H1 (cell line): ENCODE data around the gene APLP2. TPM values are rescaled to one million over a fixed set of nuclear protein-coding genes. Genes with fewer than 3 reads are reported as not detected.

ENCODE experiments used
- CTCF ChIA-PET: fragments of 300-600 bp; sonication (Branson Sonifier 250); formaldehyde crosslinking; loops from one replicate; lab custom pipeline; 2021; ENCODE audit not compliant: partially characterized antibody; lab: Charles Lee
- POLR2A ChIA-PET: fragments of 300-600 bp; sonication (Branson Sonifier 250); formaldehyde crosslinking; loops from one replicate; lab custom pipeline; 2021; ENCODE audit warnings: inconsistent platforms; ENCODE audit not compliant: partially characterized antibody; lab: Charles Lee
- DNase-seq, 2 experiments: peaks; one replicate each; pipeline versions ENCODE4 v3.0.0 to v3.0.0-alpha.2; 2010 to 2022; ENCODE audit warnings: low spot score in 2 of 2, low read depth in 1 of 2, mixed read lengths in 1 of 2
- FAIRE-seq: peaks from 2 replicates; lab custom pipeline; 2011; peaks lifted over from hg19 to GRCh38; lab: Jason Lieb, UNC
- H2AFZ ChIP-seq: 2 replicates; pipeline ENCODE4 v1.8.1; 2012; ENCODE audit warnings: low read length, inconsistent platforms
- H2AK5ac ChIP-seq: 2 replicates; pipeline ENCODE4 v1.6.1; 2013; ENCODE audit warnings: low read depth, low read length
- H2BK120ac ChIP-seq: replicated peaks from 2 replicates; pipeline ENCODE3; 2013; ENCODE audit warnings: low read depth, low read length, inconsistent platforms
- H2BK12ac ChIP-seq: 2 replicates; pipeline ENCODE4 v1.6.1; 2013; ENCODE audit warnings: low read depth, low read length
- H2BK15ac ChIP-seq: 2 replicates; pipeline ENCODE4 v1.6.1; 2013; ENCODE audit warnings: low read length
- H2BK20ac ChIP-seq: 2 replicates; pipeline ENCODE4 v1.6.1; 2013; ENCODE audit warnings: low read length
- H2BK5ac ChIP-seq: 2 replicates; pipeline ENCODE4 v1.6.1; 2013; ENCODE audit warnings: low read depth, low read length
- H3K14ac ChIP-seq: 2 replicates; pipeline ENCODE4 v1.6.1; 2013; ENCODE audit warnings: inconsistent platforms; ENCODE audit not compliant: insufficient read length
- H3K18ac ChIP-seq: 2 replicates; pipeline ENCODE4 v1.6.1; 2013; ENCODE audit warnings: low read length; ENCODE audit errors: extremely low read depth
- H3K23ac ChIP-seq: 2 replicates; pipeline ENCODE4 v1.6.1; 2013; ENCODE audit warnings: inconsistent platforms; ENCODE audit not compliant: insufficient read length
- H3K23me2 ChIP-seq: 2 replicates; pipeline ENCODE4 v1.6.1; 2013; ENCODE audit warnings: low read depth, low read length
- H3K27ac ChIP-seq: 2 replicates; pipeline ENCODE4 v1.6.1; 2011; ENCODE audit warnings: low read depth, low read length, inconsistent platforms
- H3K27me3 ChIP-seq, 4 experiments: replicated peaks in 1 of 4; 1 replicate in 1 of 4; 2 replicates in 3 of 4; pipeline versions ENCODE4 v1.6.1 to v1.8.1; 2011 to 2013; ENCODE audit warnings: low read length in 3 of 4, mild to moderate bottlenecking in 3 of 4, inconsistent platforms in 2 of 4, mixed read lengths in 2 of 4, moderate library complexity in 1 of 4; ENCODE audit not compliant: control insufficient read depth in 3 of 4, insufficient read depth in 3 of 4; ENCODE audit errors: extremely low read depth in 1 of 4
- H3K36me3 ChIP-seq, 4 experiments: 2 replicates each; pipeline versions ENCODE4 v1.6.1 to v1.8.1; 2011 to 2013; ENCODE audit warnings: mild to moderate bottlenecking in 4 of 4, low read length in 3 of 4, moderate library complexity in 2 of 4, control low read depth in 1 of 4, inconsistent platforms in 1 of 4; ENCODE audit not compliant: insufficient read depth in 4 of 4, control insufficient read depth in 2 of 4
- H3K4ac ChIP-seq: replicated peaks from 2 replicates; pipeline ENCODE3; 2013; ENCODE audit warnings: low read length, low read depth, mixed read lengths, inconsistent platforms; ENCODE audit not compliant: insufficient read length
- H3K4me1 ChIP-seq, 4 experiments: replicated peaks in 1 of 4; 1 replicate in 1 of 4; 2 replicates in 3 of 4; pipeline versions ENCODE4 v1.6.1 to v1.8.1; 2011 to 2013; ENCODE audit warnings: low read length in 3 of 4, inconsistent platforms in 2 of 4, mixed read lengths in 1 of 4; ENCODE audit not compliant: insufficient read depth in 4 of 4, control insufficient read depth in 3 of 4
- H3K4me2 ChIP-seq, 2 experiments: 2 replicates each; pipeline versions ENCODE4 v1.6.1 to v1.8.1; 2011 to 2013; ENCODE audit warnings: low read depth in 2 of 2, low read length in 2 of 2, control low read depth in 1 of 2, inconsistent platforms in 1 of 2, mild to moderate bottlenecking in 1 of 2; ENCODE audit not compliant: insufficient read depth in 1 of 2
- H3K4me3 ChIP-seq, 4 experiments: fragments of 200-600, 300-600 bp in 1 of 4; sonication (generic), shearing (Covaris generic), sonication (Bioruptor Twin) in 1 of 4; 2 replicates each; pipeline versions ENCODE4 v1.5.1 to v1.8.1; 2011 to 2016; ENCODE audit warnings: low read length in 4 of 4, low read depth in 3 of 4, control low read depth in 2 of 4, inconsistent platforms in 2 of 4, mild to moderate bottlenecking in 2 of 4, mixed read lengths in 1 of 4, moderate library complexity in 1 of 4; ENCODE audit not compliant: insufficient read depth in 2 of 4; ENCODE audit errors: extremely low read depth in 1 of 4
- H3K56ac ChIP-seq: replicated peaks from 2 replicates; pipeline ENCODE3; 2013; ENCODE audit warnings: low read depth, mild to moderate bottlenecking, mixed read lengths, low read length, inconsistent platforms; ENCODE audit not compliant: insufficient read length
- H3K79me1 ChIP-seq: 2 replicates; pipeline ENCODE4 v1.6.1; 2013; ENCODE audit warnings: low read depth, low read length, control low read depth
- H3K79me2 ChIP-seq, 2 experiments: 2 replicates each; pipeline versions ENCODE4 v1.6.1 to v1.8.1; 2012 to 2013; ENCODE audit warnings: low read length in 2 of 2, mild to moderate bottlenecking in 2 of 2, inconsistent platforms in 1 of 2; ENCODE audit not compliant: insufficient read depth in 2 of 2, control insufficient read depth in 1 of 2
- H3K9ac ChIP-seq, 4 experiments: replicated peaks in 1 of 4; 1 replicate in 1 of 4; 2 replicates in 3 of 4; pipeline versions ENCODE4 v1.6.1 to v1.8.1; 2011 to 2013; ENCODE audit warnings: low read depth in 3 of 4, low read length in 3 of 4, control low read depth in 2 of 4, mild to moderate bottlenecking in 2 of 4, moderate library complexity in 2 of 4, inconsistent platforms in 1 of 4; ENCODE audit errors: extremely low read depth in 1 of 4
- H3K9me3 ChIP-seq, 2 experiments: 2 replicates each; pipeline versions ENCODE4 v1.6.1 to v1.8.1; 2012 to 2013; ENCODE audit warnings: mild to moderate bottlenecking in 2 of 2, moderate library complexity in 2 of 2, control low read depth in 1 of 2, inconsistent platforms in 1 of 2, low read depth in 1 of 2, low read length in 1 of 2, mixed read lengths in 1 of 2; ENCODE audit not compliant: insufficient read depth in 2 of 2
- H4K20me1 ChIP-seq, 2 experiments: replicated peaks in 1 of 2; 2 replicates each; pipeline versions ENCODE3 to v1.8.1; 2011 to 2013; ENCODE audit warnings: inconsistent platforms in 2 of 2, low read length in 2 of 2, mild to moderate bottlenecking in 1 of 2; ENCODE audit not compliant: insufficient read depth in 2 of 2, control insufficient read depth in 1 of 2
- H4K5ac ChIP-seq: 2 replicates; pipeline ENCODE4 v1.6.1; 2013; ENCODE audit warnings: low read length, low read depth, mixed read lengths, inconsistent platforms; ENCODE audit not compliant: insufficient read length
- H4K8ac ChIP-seq: 2 replicates; pipeline ENCODE4 v1.8.0; 2013; ENCODE audit warnings: mild to moderate bottlenecking, moderate library complexity, low read length, inconsistent platforms; ENCODE audit not compliant: insufficient read depth; ENCODE audit errors: extremely low read depth
- H4K91ac ChIP-seq: replicated peaks from 2 replicates; pipeline ENCODE3; 2013; ENCODE audit warnings: low read length, mixed read lengths, inconsistent platforms; ENCODE audit not compliant: insufficient read length
- BACH1 ChIP-seq: IDR thresholded peaks from 2 replicates; pipeline ENCODE4 v1.6.1; 2012; ENCODE audit warnings: low read length, improper control_type of control experiment
- BCL11A ChIP-seq, 2 experiments: IDR thresholded peaks; one replicate each; pipeline ENCODE4 v1.6.1; 2011; ENCODE audit warnings: low read depth in 2 of 2, low read length in 2 of 2, mild to moderate bottlenecking in 2 of 2
- CEBPB ChIP-seq: IDR thresholded peaks from 2 replicates; pipeline ENCODE4 v1.6.1; 2012; ENCODE audit warnings: low read depth, low read length
- CHD1 ChIP-seq: IDR thresholded peaks from 2 replicates; pipeline ENCODE4 v1.6.1; 2012; ENCODE audit warnings: low read depth, low read length, improper control_type of control experiment
- HDAC2 ChIP-seq, 2 experiments: fragments of 300-600 bp in 1 of 2; sonication (generic) in 1 of 2; IDR thresholded peaks; 2 replicates each; pipeline ENCODE4 v1.6.1; 2011 to 2012; ENCODE audit warnings: low read depth in 2 of 2, low read length in 2 of 2, mild to moderate bottlenecking in 2 of 2, moderate library complexity in 2 of 2, borderline replicate concordance in 1 of 2, inconsistent platforms in 1 of 2
- JUN ChIP-seq: IDR thresholded peaks from 2 replicates; pipeline ENCODE4 v1.6.1; 2011; ENCODE audit warnings: low read depth, mild to moderate bottlenecking, improper control_type of control experiment, low read length
- JUND ChIP-seq: IDR thresholded peaks from 2 replicates; pipeline ENCODE4 v1.6.1; 2011; ENCODE audit warnings: mild to moderate bottlenecking, improper control_type of control experiment, low read length
- MAFK ChIP-seq: IDR thresholded peaks from 2 replicates; pipeline ENCODE4 v1.6.1; 2012; ENCODE audit warnings: low read depth, mild to moderate bottlenecking, improper control_type of control experiment, low read length
- POLR2A ChIP-seq, 2 experiments: IDR thresholded peaks; 1 replicate in 1 of 2; 2 replicates in 1 of 2; pipeline ENCODE4 v1.6.1; 2011; ENCODE audit warnings: low read depth in 2 of 2, low read length in 2 of 2, mild to moderate bottlenecking in 2 of 2; ENCODE audit errors: control extremely low read depth in 1 of 2
- RBBP5 ChIP-seq: IDR thresholded peaks from 2 replicates; pipeline ENCODE4 v1.7.1; 2012; ENCODE audit warnings: low read depth, mild to moderate bottlenecking, inconsistent platforms, low read length, moderate library complexity, borderline replicate concordance
- RFX5 ChIP-seq: IDR thresholded peaks from 2 replicates; pipeline ENCODE4 v1.6.1; 2011; ENCODE audit warnings: low read depth, low read length, improper control_type of control experiment, borderline replicate concordance
- SRF ChIP-seq: IDR thresholded peaks from 2 replicates; pipeline ENCODE4 v1.6.1; 2011; ENCODE audit warnings: mild to moderate bottlenecking, low read depth, low read length, moderate library complexity
- TAF1 ChIP-seq: IDR thresholded peaks from 2 replicates; pipeline ENCODE4 v1.6.1; 2011; ENCODE audit warnings: mild to moderate bottlenecking, low read depth, low read length
- WGBS, 2 experiments: shearing (Covaris generic) in 1 of 2; methylation state at CpG; one replicate each; pipeline versions ENCODE4 v1.1.6 to v1.1.7; 2013 to 2015; ENCODE audit warnings: low lambda C conversion rate in 2 of 2, mixed read lengths in 2 of 2, inconsistent platforms in 1 of 2, low coverage in 1 of 2, missing lambda C conversion rate in 1 of 2; ENCODE audit not compliant: insufficient replicate concordance in 2 of 2, insufficient coverage in 1 of 2, insufficient read length in 1 of 2; ENCODE audit errors: extremely low coverage in 1 of 2, missing lambda C conversion rate in 1 of 2; 5-methylcytosine and 5-hydroxymethylcytosine counted together
- polyA plus RNA-seq, 7 experiments: library from polyadenylated mRNA; depleted of rRNA in 3 of 7; stranded (reverse) in 5 of 7; unstranded in 2 of 7; fragments of >200 nt in 5 of 7; fragments of 200-250 nt in 2 of 7; gene quantifications; 1 replicate in 5 of 7; 2 replicates in 1 of 7; 4 replicates in 1 of 7; pipeline versions ENCODE4 v1.2.1 to v1.2.3, GENCODE V29; 2011 to 2013; ENCODE audit warnings: missing spikeins in 2 of 7, mixed read lengths in 2 of 7
- total RNA-seq: library from RNA; stranded (reverse); fragmentation: NEBNext Ultra II Directional; extraction: Animal tissue kit (Norgen Biotek cat#: 25700); gene quantifications from 2 replicates; pipeline ENCODE4 v1.2.1, GENCODE V29; 2021
- TF ChIP-seq, protein P1 (sequence below): IDR thresholded peaks from 2 replicates; pipeline ENCODE4 v1.6.1; 2012; ENCODE audit warnings: inconsistent platforms
- TF ChIP-seq, protein P2 (sequence below): IDR thresholded peaks from 2 replicates; pipeline ENCODE4 v1.6.1; 2012; ENCODE audit warnings: inconsistent platforms

Gene APLP2
- total and polyA plus RNA-seq, 2 of the 8 experiments (the other 6 are each of a cell fraction or from before 2014, with no cell fraction given): 222 to 315 TPM

DNA sequence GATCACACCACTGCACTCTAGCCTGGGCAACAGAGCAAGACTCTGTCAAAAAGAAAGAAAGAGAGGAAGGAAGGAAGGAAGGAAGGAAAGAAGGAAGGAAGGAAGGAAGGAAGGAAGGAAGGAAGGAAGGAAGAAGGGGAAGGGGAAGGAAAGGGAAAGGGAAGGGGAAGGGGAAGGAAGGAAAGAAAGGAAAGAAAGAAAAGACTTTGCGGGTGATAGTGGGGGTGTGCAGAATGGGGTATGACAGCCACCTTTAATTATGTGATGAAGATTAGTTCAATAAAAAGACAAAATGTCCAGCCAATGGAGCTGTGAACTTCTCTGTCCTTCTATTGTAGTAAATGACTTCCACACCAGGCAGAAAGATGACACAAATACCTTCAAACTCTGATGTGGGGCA lies 8.7 kb upstream of the APLP2 start:
- H2BK12ac ChIP-seq: no peak overlapping the region
- POLR2A ChIA-PET: no interaction called here
- no peak overlapping the region for H4K91ac ChIP-seq
- no peak overlapping the region for H2AK5ac ChIP-seq
- no peaks in the 10 kb centered on the region for H3K36me3 ChIP-seq
- H4K8ac ChIP-seq: no peak overlapping the region
- CTCF ChIA-PET: interaction anchor here (0.7 to 1.5 kb wide), 4 partner anchors 24 to 71 kb away, joined by 3 to 6 read pairs (median 3); no protein-coding TSS in a partner anchor
- no peak overlapping the region for H3K4ac ChIP-seq
- H3K14ac ChIP-seq: no peak overlapping the region
- H2BK20ac ChIP-seq: no peak overlapping the region
- DNase-seq: no peak
- no peak overlapping the region for H3K56ac ChIP-seq
- no peak overlapping the region for H2BK5ac ChIP-seq
- no peak overlapping the region for H3K4me3 ChIP-seq
- H3K79me1 ChIP-seq: no peaks in the 10 kb centered on the region
- no peaks in the 10 kb centered on the region for H4K20me1 ChIP-seq
- H2AFZ ChIP-seq: no peak overlapping the region
- no peak overlapping the region for H2BK15ac ChIP-seq
- no peaks in the 10 kb centered on the region; a peak in 1 of 7 replicates for H3K27me3 ChIP-seq
- no peak overlapping the region for H3K27ac ChIP-seq
- no peak overlapping the region for H3K23ac ChIP-seq
- no peak overlapping the region for H3K9ac ChIP-seq
- WGBS, 2 experiments: 100% methylated on average over 1 of the region's 1 CpG; no CpG with 5 or more reads in 1 of the 2 experiments
- FAIRE-seq: no peak
- H4K5ac ChIP-seq: no peak overlapping the region
- no peaks in the 10 kb centered on the region for H3K4me1 ChIP-seq
- no peak overlapping the region for H3K18ac ChIP-seq
- H2BK120ac ChIP-seq: no peak overlapping the region
- H3K23me2 ChIP-seq: no peaks in the 10 kb centered on the region
- H3K4me2 ChIP-seq: no peak overlapping the region
- H3K79me2 ChIP-seq: no peaks in the 10 kb centered on the region
- no peaks in the 10 kb centered on the region for H3K9me3 ChIP-seq
- TF ChIP-seq, protein P1, sequence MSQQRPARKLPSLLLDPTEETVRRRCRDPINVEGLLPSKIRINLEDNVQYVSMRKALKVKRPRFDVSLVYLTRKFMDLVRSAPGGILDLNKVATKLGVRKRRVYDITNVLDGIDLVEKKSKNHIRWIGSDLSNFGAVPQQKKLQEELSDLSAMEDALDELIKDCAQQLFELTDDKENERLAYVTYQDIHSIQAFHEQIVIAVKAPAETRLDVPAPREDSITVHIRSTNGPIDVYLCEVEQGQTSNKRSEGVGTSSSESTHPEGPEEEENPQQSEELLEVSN: no peak
- TF ChIP-seq TAF1 (no peak), JUND (no peak), SRF (no peak), HDAC2 (IDR thresholded peaks at IDR 0.05; ENCODE audit: borderline replicate concordance in 1 of 2, low read depth in 2 of 2, low read length in 2 of 2) (no peak), JUN (no peak), CEBPB (no peak), RFX5 (no peak), BCL11A (IDR thresholded peaks at IDR 0.05; ENCODE audit: low read depth in 2 of 2, low read length in 2 of 2) (no peak), RBBP5 (no peak), CHD1 (no peak), POLR2A (IDR thresholded peaks at IDR 0.05; ENCODE audit: control extremely low read depth in 1 of 2, low read depth in 2 of 2, low read length in 2 of 2) (no peak), MAFK (no peak), BACH1 (no peak)
- TF ChIP-seq, protein P2, sequence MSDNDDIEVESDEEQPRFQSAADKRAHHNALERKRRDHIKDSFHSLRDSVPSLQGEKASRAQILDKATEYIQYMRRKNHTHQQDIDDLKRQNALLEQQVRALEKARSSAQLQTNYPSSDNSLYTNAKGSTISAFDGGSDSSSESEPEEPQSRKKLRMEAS: no peak
